Activated CD4-positive, alpha-beta memory T cell treated with anti-CD3 and anti-CD28 coated beads, Interleukin-2, amount 10 ng/mL, durations not matched to agents 7 days and 5 days (primary cell): ENCODE results near the gene ZFYVE26. TPM values are rescaled to one million over a fixed set of nuclear protein-coding genes. Genes with fewer than 3 reads are reported as not detected.

Experiments used
- CTCF ChIA-PET: fragments of 350-600 bp; sonication (Branson Sonifier 250); formaldehyde crosslinking; loops from one replicate; lab custom pipeline; 2021; ENCODE audit warnings: antibody characterized with exemption, inconsistent platforms; lab: Charles Lee
- POLR2A ChIA-PET: fragments of 350-600 bp; sonication (Branson Sonifier 250); formaldehyde crosslinking; loops from one replicate; lab custom pipeline; 2021; ENCODE audit warnings: antibody characterized with exemption; lab: Charles Lee
- DNase-seq: peaks from one replicate; pipeline ENCODE4 v3.0.0-alpha.2; 2020
- H3K27ac Mint-ChIP-seq: one replicate; pipeline ENCODE4 v1.8.0; 2021; ENCODE audit warnings: mild to moderate bottlenecking, mixed read lengths
- H3K27me3 Mint-ChIP-seq: one replicate; pipeline ENCODE4 v1.8.0; 2021; ENCODE audit warnings: mixed read lengths
- H3K36me3 Mint-ChIP-seq: one replicate; pipeline ENCODE4 v1.8.0; 2021; ENCODE audit warnings: low read depth, mixed read lengths
- H3K4me1 Mint-ChIP-seq: one replicate; pipeline ENCODE4 v1.8.0; 2021; ENCODE audit warnings: mixed read lengths
- H3K4me3 Mint-ChIP-seq: one replicate; pipeline ENCODE4 v1.8.0; 2021; ENCODE audit warnings: mild to moderate bottlenecking, mixed read lengths
- H3K9me3 Mint-ChIP-seq: one replicate; pipeline ENCODE4 v1.8.0; 2021; ENCODE audit warnings: mixed read lengths
- total RNA-seq, 2 experiments: library from RNA; stranded (reverse); gene quantifications; one replicate each; pipeline ENCODE4 v1.2.3, GENCODE V29; 2021

The ZFYVE26 gene
- 10 to 100 TPM; 20.8 to 21.4 TPM for total RNA-seq

GRCh38 chr14:67816326-67817002, at the start of gene ZFYVE26:
ZFYVE26 (minus strand) TSS chr14:67816590; CDS start chr14:67815963, 627 bp downstream.
- H3K4me1 Mint-ChIP-seq: peaks cover 51% of the 10 kb centered on the region
- peak; percentile 93 for DNase-seq

GRCh38 chr14:67863223-67863622, 46.8 kb upstream of the ZFYVE26 start:
- no peak for DNase-seq
- Mint-ChIP-seq H3K4me1 (peaks cover 9% of the 10 kb centered on the region), H3K27ac (no peak overlapping the region), H3K36me3 (peaks cover 20% of the 10 kb centered on the region), H3K27me3 (no peaks in the 10 kb centered on the region), H3K9me3 (no peaks in the 10 kb centered on the region), H3K4me3 (no peak overlapping the region)
- ChIA-PET CTCF (interaction anchor here (0.9 kb wide), 1 partner anchor 18 kb away, joined by 3 read pairs; no protein-coding TSS in a partner anchor), POLR2A (no interaction called here)

More at GRCh38 chr14:67816326-67817002, at the start of gene ZFYVE26:
- Mint-ChIP-seq H3K27ac (peak within 1 kb of the TSS; percentile 86), H3K27me3 (no peaks in the 10 kb centered on the region), H3K9me3 (peaks cover 3% of the 10 kb centered on the region), H3K36me3 (peaks cover 9% of the 10 kb centered on the region), H3K4me3 (peak within 1 kb of the TSS; percentile 88)
- ChIA-PET CTCF (interaction anchor here (0.8 to 1.4 kb wide), 2 partner anchors 457 to 1000 kb away, joined by 3 to 4 read pairs; partner anchors contain the start of genes ATP6V1D and EIF2S1), POLR2A (interaction anchor here (0.9 to 2.7 kb wide), 15 partner anchors 10 to 1582 kb away, joined by 3 to 20 read pairs (median 4); partner anchors contain the start of genes ATP6V1D, EIF2S1, ERH and RDH11)

GRCh38 chr14:67859169-67859749, 42.9 kb upstream of the ZFYVE26 start:
- Mint-ChIP-seq H3K4me1 (peaks cover 2% of the 10 kb centered on the region), H3K4me3 (no peak overlapping the region), H3K27ac (no peak overlapping the region), H3K9me3 (no peaks in the 10 kb centered on the region), H3K27me3 (no peaks in the 10 kb centered on the region), H3K36me3 (no peaks in the 10 kb centered on the region)
- POLR2A ChIA-PET: no interaction called here
- CTCF ChIA-PET: no interaction called here
- no peak for DNase-seq

- Mint-ChIP-seq H3K4me3 (no peak overlapping the region), H3K27ac (no peak overlapping the region), H3K4me1 (peaks cover 2% of the 10 kb centered on the region), H3K27me3 (no peaks in the 10 kb centered on the region), H3K36me3 (no peaks in the 10 kb centered on the region), H3K9me3 (no peaks in the 10 kb centered on the region)
- ChIA-PET CTCF (interaction anchor here (1.0 kb wide), 1 partner anchor 20 kb away, joined by 3 read pairs; no protein-coding TSS in a partner anchor), POLR2A (no interaction called here)
- DNase-seq: no peak
Observed at GRCh38 chr14:67857778-67858350, 41.5 kb upstream of the ZFYVE26 start.

- H3K27ac Mint-ChIP-seq: no peak overlapping the region
- no peak for DNase-seq
- H3K36me3 Mint-ChIP-seq: no peaks in the 10 kb centered on the region
- no peaks in the 10 kb centered on the region for H3K27me3 Mint-ChIP-seq
- ChIA-PET CTCF (interaction anchor here (1.0 kb wide), 1 partner anchor 19 kb away, joined by 3 read pairs; no protein-coding TSS in a partner anchor), POLR2A (no interaction called here)
- no peak overlapping the region for H3K4me3 Mint-ChIP-seq
- H3K4me1 Mint-ChIP-seq: peaks cover 2% of the 10 kb centered on the region
- H3K9me3 Mint-ChIP-seq: no peaks in the 10 kb centered on the region
Observed at GRCh38 chr14:67856827-67857226, 40.4 kb upstream of the ZFYVE26 start.

- POLR2A ChIA-PET: no interaction called here
- DNase-seq: no peak
Observed at GRCh38 chr14:67853715-67854114, 37.3 kb upstream of the ZFYVE26 start.

GRCh38 chr14:67852926-67853604, 36.7 kb upstream of the ZFYVE26 start:
- Mint-ChIP-seq H3K4me3 (no peak overlapping the region), H3K27me3 (no peaks in the 10 kb centered on the region), H3K9me3 (peaks cover 4% of the 10 kb centered on the region), H3K4me1 (no peaks in the 10 kb centered on the region), H3K36me3 (peaks cover 9% of the 10 kb centered on the region), H3K27ac (no peak overlapping the region)
- no peak for DNase-seq
- ChIA-PET POLR2A (no interaction called here), CTCF (interaction anchor here (0.6 kb wide), 1 partner anchor 12 kb away, joined by 3 read pairs; no protein-coding TSS in a partner anchor)

More at GRCh38 chr14:67853715-67854114, 37.3 kb upstream of the ZFYVE26 start:
- H3K27ac Mint-ChIP-seq: no peak overlapping the region
- H3K4me1 Mint-ChIP-seq: peaks cover 2% of the 10 kb centered on the region
- H3K4me3 Mint-ChIP-seq: no peak overlapping the region
- H3K27me3 Mint-ChIP-seq: no peaks in the 10 kb centered on the region
- peaks cover 4% of the 10 kb centered on the region for H3K36me3 Mint-ChIP-seq
- CTCF ChIA-PET: interaction anchor here (0.7 kb wide), 1 partner anchor 151 kb away, joined by 4 read pairs; no protein-coding TSS in a partner anchor
- H3K9me3 Mint-ChIP-seq: no peaks in the 10 kb centered on the region

- Mint-ChIP-seq H3K9me3 (peaks cover 6% of the 10 kb centered on the region), H3K36me3 (peaks cover 11% of the 10 kb centered on the region), H3K4me1 (no peaks in the 10 kb centered on the region), H3K4me3 (no peak overlapping the region), H3K27ac (no peak overlapping the region), H3K27me3 (no peaks in the 10 kb centered on the region)
- CTCF ChIA-PET: no interaction called here
- no peak for DNase-seq
- POLR2A ChIA-PET: no interaction called here
Observed at GRCh38 chr14:67851785-67852410, 35.5 kb upstream of the ZFYVE26 start.

GRCh38 chr14:67850066-67850830, 33.9 kb upstream of the ZFYVE26 start:
- Mint-ChIP-seq H3K9me3 (peaks cover 6% of the 10 kb centered on the region), H3K4me1 (no peaks in the 10 kb centered on the region), H3K4me3 (no peak overlapping the region), H3K27me3 (no peaks in the 10 kb centered on the region), H3K36me3 (peaks cover 18% of the 10 kb centered on the region), H3K27ac (no peak overlapping the region)
- CTCF ChIA-PET: no interaction called here
- no peak for DNase-seq
- POLR2A ChIA-PET: no interaction called here

- peaks cover 20% of the 10 kb centered on the region for H3K36me3 Mint-ChIP-seq
- H3K4me1 Mint-ChIP-seq: no peaks in the 10 kb centered on the region
- H3K4me3 Mint-ChIP-seq: no peak overlapping the region
- H3K9me3 Mint-ChIP-seq: peaks cover 6% of the 10 kb centered on the region
- no peaks in the 10 kb centered on the region for H3K27me3 Mint-ChIP-seq
- CTCF ChIA-PET: no interaction called here
- H3K27ac Mint-ChIP-seq: no peak overlapping the region
- no peak for DNase-seq
- POLR2A ChIA-PET: no interaction called here
Observed at GRCh38 chr14:67846029-67846610, 29.7 kb upstream of the ZFYVE26 start.

- no peaks in the 10 kb centered on the region for H3K9me3 Mint-ChIP-seq
- DNase-seq: peak; percentile 58
- POLR2A ChIA-PET: no interaction called here
- no peak overlapping the region for H3K27ac Mint-ChIP-seq
- no peaks in the 10 kb centered on the region for H3K4me1 Mint-ChIP-seq
- no peaks in the 10 kb centered on the region for H3K27me3 Mint-ChIP-seq
- H3K36me3 Mint-ChIP-seq: peaks cover 4% of the 10 kb centered on the region
- no peak overlapping the region for H3K4me3 Mint-ChIP-seq
- CTCF ChIA-PET: interaction anchor here (0.8 kb wide), 2 partner anchors 20 to 133 kb away, joined by 3 read pairs; no protein-coding TSS in a partner anchor
Observed at GRCh38 chr14:67837011-67837624, 20.7 kb upstream of the ZFYVE26 start.
